Measurements from ENCODE around the gene EYA2. TPM values are rescaled to one million over a fixed set of nuclear protein-coding genes. Genes with fewer than 3 reads are reported as not detected.

The EYA2 gene
- total and polyA plus RNA-seq, 2 of the 4 experiments (the other 2 are of a cell fraction) = 2.3 to 5.4 TPM

DNA sequence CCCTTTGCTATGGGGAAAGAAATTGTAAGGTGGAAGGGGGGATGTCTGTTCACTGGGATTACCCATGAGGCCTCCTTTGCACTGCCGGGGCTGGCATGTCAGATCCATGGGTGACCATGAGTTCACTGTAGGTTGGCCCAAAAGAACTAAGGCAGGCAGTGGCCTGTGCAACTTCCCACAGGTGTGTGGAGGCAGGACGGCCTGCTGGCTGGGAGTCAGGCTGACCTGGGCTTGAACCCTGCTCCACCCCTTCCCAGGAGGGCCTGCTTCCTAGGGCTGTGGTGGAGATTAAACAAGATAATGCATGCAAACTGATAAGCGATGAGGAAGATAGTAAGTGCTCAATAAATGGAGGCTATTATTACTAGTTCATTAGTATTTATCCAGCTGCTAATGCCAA, 163.0 kb downstream of the EYA2 start:
- no peak overlapping the region for H2AK5ac ChIP-seq (ENCODE audit: low read depth, low read length)
- BruUV-seq (replicated peaks) = no TSS peak
- ChIA-PET POLR2A (ENCODE audit: unreplicated experiment) (no interaction called here), CTCF (no interaction called here)
- 80% methylated on average over 1 of the region's 3 CpGs; no CpG with 5 or more reads in 1 of the 2 experiments for WGBS, 2 experiments (ENCODE audit: extremely low coverage in 2 of 2, insufficient read length in 1 of 2)
- TF ChIP-seq RFX5 (IDR thresholded peaks at IDR 0.05; ENCODE audit: low read depth, low read length) = no peak
- no peak for TF ChIP-seq MAZ (IDR thresholded peaks at IDR 0.05; ENCODE audit: borderline replicate concordance, low read depth, low read length)
- no peak for TF ChIP-seq SMC3 (IDR thresholded peaks at IDR 0.05; ENCODE audit: low read depth, low read length)
- no peak for TF ChIP-seq CTCF (conservative IDR thresholded peaks at IDR 0.05; ENCODE audit: low read depth, low read length)
- TF ChIP-seq POLR2A (IDR thresholded peaks at IDR 0.05; ENCODE audit: low read depth, low read length) = no peak
- no peak overlapping the region for H2BK20ac ChIP-seq (ENCODE audit: low read depth, low read length)
- H3K23ac ChIP-seq (ENCODE audit: low read depth, low read length) = no peak overlapping the region
- H4K5ac ChIP-seq (ENCODE audit: low read depth, low read length) = no peak overlapping the region
- dilution Hi-C loops (cut with HindIII; ENCODE audit: low sequenced_read_pairs, unreplicated experiment) (no loop called here), intact Hi-C loops (cut with micrococcal nuclease) (no loop called here), in situ Hi-C loops (cut with MboI; ENCODE audit: low sequenced_read_pairs) (no loop called here)
- H4K20me1 ChIP-seq (ENCODE audit: insufficient read depth, low read length) = no peaks in the 10 kb centered on the region
- H3K4me3 ChIP-seq (ENCODE audit: insufficient read depth, low read depth, low read length) = no peak overlapping the region
- H2BK15ac ChIP-seq (ENCODE audit: low read depth, low read length) = no peak overlapping the region
- H3K79me1 ChIP-seq (ENCODE audit: low read depth in 1 of 2, low read length in 2 of 2) = no peaks in the 10 kb centered on the region
- ATAC-seq (ENCODE audit: low read depth) (no peak), DNase-seq (no peak)
- H2AK9ac ChIP-seq (replicated peaks; ENCODE audit: low read depth, low read length, poor library complexity) = no peak overlapping the region
- no peak overlapping the region for H3K4ac ChIP-seq (ENCODE audit: low read depth, low read length)
- no peaks in the 10 kb centered on the region for H3K9me3 ChIP-seq (ENCODE audit: control insufficient read depth, insufficient read depth, low read length)
- H2BK120ac ChIP-seq (ENCODE audit: low read depth, low read length) = no peak overlapping the region
- H2BK5ac ChIP-seq (ENCODE audit: low read depth, low read length, poor library complexity, severe bottlenecking) = no peak overlapping the region
- no peak overlapping the region for H3K4me2 ChIP-seq (ENCODE audit: low read depth, low read length)
- H2AFZ ChIP-seq (replicated peaks; ENCODE audit: low read length, poor library complexity) = no peak overlapping the region
- no peak overlapping the region for H3K27ac ChIP-seq (ENCODE audit: insufficient read depth, low read length)
- no peak overlapping the region for H3K14ac ChIP-seq (replicated peaks; ENCODE audit: low read depth, low read length)
- H3K27me3 ChIP-seq (ENCODE audit: control insufficient read depth, insufficient read depth, low read length) = no peaks in the 10 kb centered on the region
- H4K8ac ChIP-seq (ENCODE audit: low read depth in 2 of 2, low read length in 2 of 2) = no peak overlapping the region
- no peaks in the 10 kb centered on the region for H3K9me1 ChIP-seq (ENCODE audit: insufficient read depth, low read length)
- no peaks in the 10 kb centered on the region for H3K36me3 ChIP-seq (ENCODE audit: control insufficient read depth, insufficient read depth, low read length)
- no peak overlapping the region for H3K18ac ChIP-seq (ENCODE audit: low read depth, low read length)
- no peak overlapping the region for H4K91ac ChIP-seq (ENCODE audit: insufficient read depth, low read depth, low read length)
- peaks cover 2% of the 10 kb centered on the region; the same call in 1 of the 2 replicates for H3K4me1 ChIP-seq (ENCODE audit: control insufficient read depth, insufficient read depth, low read length)
- H3K56ac ChIP-seq (ENCODE audit: extremely low read depth, insufficient read depth, low read length) = no peak overlapping the region
- H3K9ac ChIP-seq (ENCODE audit: low read depth, low read length) = no peak overlapping the region

Measured in IMR-90 (cell line).